NOMO-1 treated with dmso at 0.1 percent for 144 hours (cell line): ENCODE results near the gene HRAS.
"Not testable (repeated sequence)": the region's sequence is repeated elsewhere in the genome, so short reads cannot be mapped to it uniquely, and the experiment has no call there.

Experiments used
- DNase-seq: peaks from one replicate; lab custom pipeline; 2025; ENCODE audit not compliant: unreplicated experiment; lab: John Stamatoyannopoulos, UW

The HRAS gene

GRCh38 chr11:534396-535209 lies 773 bp downstream of the HRAS start:
- no peak for DNase-seq

- no peak for DNase-seq
Measured at GRCh38 chr11:533586-534395, 1.6 kb downstream of the HRAS start.

GRCh38 chr11:532986-533585 lies 2.3 kb downstream of the HRAS start:
- DNase-seq, result no peak

- no peak for DNase-seq
Measured at GRCh38 chr11:532527-532985, 2.8 kb downstream of the HRAS start.

- DNase-seq, result no peak
Measured at GRCh38 chr11:531919-532526, 3.4 kb downstream of the HRAS start.

- no peak for DNase-seq
Measured at GRCh38 chr11:530960-531831, 4.2 kb downstream of the HRAS start.

- no peak for DNase-seq
Measured at GRCh38 chr11:529728-530411, 5.5 kb downstream of the HRAS start.

- no peak for DNase-seq
Measured at GRCh38 chr11:528815-529727, 6.3 kb downstream of the HRAS start.

- DNase-seq, result no peak
Measured at GRCh38 chr11:528166-528814, 7.1 kb downstream of the HRAS start.

GRCh38 chr11:526192-526591 lies 9.2 kb downstream of the HRAS start:
- no peak for DNase-seq

GRCh38 chr11:521177-521688 lies 14.1 kb downstream of the HRAS start:
- no peak for DNase-seq

GRCh38 chr11:520428-521176 lies 14.8 kb downstream of the HRAS start:
- no peak for DNase-seq

GRCh38 chr11:518463-519202 lies 16.7 kb downstream of the HRAS start:
- no peak for DNase-seq

- DNase-seq, result not testable (repeated sequence)
Measured at GRCh38 chr11:516918-517685, 18.3 kb downstream of the HRAS start.

GRCh38 chr11:516400-516799 lies 19.0 kb downstream of the HRAS start:
- DNase-seq, result no peak

- DNase-seq, result no peak
Measured at GRCh38 chr11:515131-515530, 20.2 kb downstream of the HRAS start.
